Measurements from ENCODE around the gene TBC1D2B. TPM values are rescaled to one million over a fixed set of nuclear protein-coding genes. Genes with fewer than 3 reads are reported as not detected.
A peak's percentile ranks its signal among the peaks of the same experiment; 100 is the strongest.

TBC1D2B gene
- total RNA-seq, 1 donor from 2014 or later: 63.3 TPM

GRCh38 chr15:78054966-78055365 lies 22.5 kb downstream of the TBC1D2B start:
- H3K4me1 ChIP-seq: peaks cover 6 to 32% of the 10 kb centered on the region in 2 donors
- no peaks in the 10 kb centered on the region for H3K9me3 ChIP-seq
- H3K27me3 ChIP-seq: no peaks in the 10 kb centered on the region
- H3K4me3 ChIP-seq: no peak overlapping the region
- no peak overlapping the region for H3K27ac ChIP-seq
- peaks cover 11 to 16% of the 10 kb centered on the region in 2 donors for H3K36me3 ChIP-seq
- intact Hi-C loops (cut with DNase I): no loop called here
- no peak for DNase-seq (ENCODE audit: low spot score in 2 of 2)
- TF ChIP-seq CTCF (IDR thresholded peaks at IDR 0.05): no peak

GRCh38 chr15:78054518-78054917 lies 23.0 kb downstream of the TBC1D2B start:
- intact Hi-C loops (cut with DNase I): no loop called here
- no peak for DNase-seq (ENCODE audit: low spot score in 2 of 2)
- Histone ChIP-seq H3K9me3 (no peaks in the 10 kb centered on the region), H3K36me3 (peaks cover 11 to 17% of the 10 kb centered on the region in 2 donors), H3K4me1 (peaks cover 6 to 31% of the 10 kb centered on the region in 2 donors), H3K27ac (no peak overlapping the region), H3K27me3 (no peaks in the 10 kb centered on the region), H3K4me3 (no peak overlapping the region)
- no peak for TF ChIP-seq CTCF (IDR thresholded peaks at IDR 0.05)

GRCh38 chr15:78052545-78052944 lies 25.0 kb downstream of the TBC1D2B start:
- H3K27ac ChIP-seq: peak overlapping the region in 1 of 2 donors; percentile 36
- no peaks in the 10 kb centered on the region for H3K9me3 ChIP-seq
- no peak for DNase-seq (ENCODE audit: low spot score in 2 of 2)
- no peak overlapping the region for H3K4me3 ChIP-seq
- intact Hi-C loops (cut with DNase I): no loop called here
- peaks cover 11 to 21% of the 10 kb centered on the region in 2 donors for H3K36me3 ChIP-seq
- peaks cover 6 to 36% of the 10 kb centered on the region in 2 donors for H3K4me1 ChIP-seq
- H3K27me3 ChIP-seq: no peaks in the 10 kb centered on the region
- no peak for TF ChIP-seq CTCF (IDR thresholded peaks at IDR 0.05)

GRCh38 chr15:78052001-78052401 lies 25.5 kb downstream of the TBC1D2B start:
- peaks cover 6 to 34% of the 10 kb centered on the region in 2 donors for H3K4me1 ChIP-seq

GRCh38 chr15:78051596-78051995 lies 25.9 kb downstream of the TBC1D2B start:
- H3K4me1 ChIP-seq: peaks cover 6 to 30% of the 10 kb centered on the region in 2 donors
- TF ChIP-seq CTCF (IDR thresholded peaks at IDR 0.05): no peak
- H3K27ac ChIP-seq: peak overlapping the region in 1 of 2 donors; percentile 2
- H3K9me3 ChIP-seq: no peaks in the 10 kb centered on the region
- no peaks in the 10 kb centered on the region for H3K27me3 ChIP-seq
- H3K4me3 ChIP-seq: no peak overlapping the region
- intact Hi-C loops (cut with DNase I): no loop called here
- no peak for DNase-seq (ENCODE audit: low spot score in 2 of 2)
- peaks cover 11 to 21% of the 10 kb centered on the region in 2 donors for H3K36me3 ChIP-seq

More at GRCh38 chr15:78052001-78052401, 25.5 kb downstream of the TBC1D2B start:
- no peak overlapping the region for H3K4me3 ChIP-seq
- H3K27me3 ChIP-seq: no peaks in the 10 kb centered on the region
- H3K36me3 ChIP-seq: peaks cover 11 to 21% of the 10 kb centered on the region in 2 donors
- H3K9me3 ChIP-seq: no peaks in the 10 kb centered on the region
- DNase-seq (ENCODE audit: low spot score in 2 of 2): no peak
- intact Hi-C loops (cut with DNase I): no loop called here
- TF ChIP-seq CTCF (IDR thresholded peaks at IDR 0.05): no peak
- H3K27ac ChIP-seq: peak overlapping the region in 1 of 2 donors; percentile 36

- Histone ChIP-seq H3K36me3 (peaks cover 11 to 21% of the 10 kb centered on the region in 2 donors), H3K27ac (no peak overlapping the region), H3K27me3 (no peaks in the 10 kb centered on the region), H3K4me3 (no peak overlapping the region), H3K4me1 (peaks cover 6 to 23% of the 10 kb centered on the region in 2 donors), H3K9me3 (no peaks in the 10 kb centered on the region)
- intact Hi-C loops (cut with DNase I): no loop called here
- no peak for TF ChIP-seq CTCF (IDR thresholded peaks at IDR 0.05)
- DNase-seq (ENCODE audit: low spot score in 2 of 2): no peak
Measured at GRCh38 chr15:78050826-78051225, 26.7 kb downstream of the TBC1D2B start.

All from ascending aorta (tissue), 2 donors.